Breast epithelium (tissue), 3 donors: ENCODE data around the gene FASN.

ENCODE experiments used
- CTCF ChIP-seq, 3 donors: fragments of 450-650 bp; IDR thresholded peaks; one replicate each; pipeline ENCODE4 v1.5.1; 2016 to 2017; ENCODE audit warnings: antibody characterized with exemption in 3 of 3, mild to moderate bottlenecking in 3 of 3, moderate library complexity in 3 of 3
- POLR2A ChIP-seq: fragments of 450-650 bp; IDR thresholded peaks from one replicate; pipeline ENCODE4 v1.6.1; 2016; ENCODE audit warnings: antibody characterized with exemption, mild to moderate bottlenecking, moderate library complexity
- POLR2AphosphoS5 ChIP-seq, 3 donors: sonication (generic); formaldehyde crosslinking; IDR thresholded peaks; one replicate each; pipeline ENCODE4 v1.6.1; 2017; ENCODE audit warnings: antibody characterized with exemption in 3 of 3

DNA sequence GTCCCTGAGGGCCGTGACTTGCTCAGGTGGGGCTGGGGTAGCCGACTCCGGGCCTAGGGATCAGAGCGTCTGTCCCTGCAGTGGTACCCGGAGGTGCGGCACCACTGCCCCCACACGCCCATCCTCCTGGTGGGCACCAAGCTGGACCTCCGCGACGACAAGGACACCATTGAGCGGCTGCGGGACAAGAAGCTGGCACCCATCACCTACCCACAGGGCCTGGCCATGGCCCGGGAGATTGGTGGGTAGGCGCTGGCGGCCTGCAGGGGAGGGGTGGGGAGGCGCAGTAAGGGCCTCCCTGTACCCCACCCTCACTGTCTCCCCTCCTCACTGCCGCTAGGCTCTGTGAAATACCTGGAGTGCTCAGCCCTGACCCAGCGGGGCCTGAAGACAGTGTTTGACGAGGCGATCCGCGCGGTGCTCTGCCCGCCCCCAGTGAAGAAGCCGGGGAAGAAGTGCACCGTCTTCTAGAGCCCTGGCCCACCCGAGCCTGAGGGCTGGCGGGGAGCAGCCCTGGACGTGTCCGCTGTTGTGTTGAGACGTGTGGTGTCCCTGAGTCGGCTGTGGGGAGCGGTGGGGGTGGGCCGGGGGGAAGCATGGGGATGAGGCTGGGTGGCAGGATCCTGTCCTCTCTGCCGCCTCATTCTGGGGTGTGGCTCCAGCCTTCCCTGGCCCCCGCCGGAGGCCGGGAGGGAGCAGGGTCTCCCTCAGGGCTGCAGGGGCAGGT, 64.5 kb downstream of the FASN start:
- no peak for TF ChIP-seq POLR2A
- TF ChIP-seq CTCF (IDR thresholded peaks at IDR 0.05) = no peak
- no peak for TF ChIP-seq POLR2AphosphoS5 (IDR thresholded peaks at IDR 0.05)
